HEK293 (cell line): ENCODE data around the gene CALR3.

Experiments used
- BCL11B ChIP-seq: fragments of 450-650 bp; formaldehyde crosslinking; IDR thresholded peaks from 2 replicates; pipeline ENCODE4 v1.5.1; 2016; ENCODE audit warnings: low read depth, missing biosample characterization, missing genetic modification characterization
- ZBTB1 ChIP-seq: fragments of 450-650 bp; formaldehyde crosslinking; IDR thresholded peaks from 2 replicates; pipeline ENCODE4 v1.5.1; 2016; ENCODE audit warnings: missing biosample characterization, missing genetic modification characterization
- ZBTB21 ChIP-seq: fragments of 450-650 bp; formaldehyde crosslinking; IDR thresholded peaks from 2 replicates; pipeline ENCODE4 v1.5.1; 2017; ENCODE audit warnings: missing biosample characterization, missing genetic modification characterization
- ZNF132 ChIP-seq: fragments of 450-650 bp; formaldehyde crosslinking; IDR thresholded peaks from 2 replicates; pipeline ENCODE4 v1.5.1; 2017; ENCODE audit warnings: missing biosample characterization, missing genetic modification characterization, borderline replicate concordance
- ZNF23 ChIP-seq: fragments of 450-650 bp; formaldehyde crosslinking; IDR thresholded peaks from 2 replicates; pipeline ENCODE4 v1.5.1; 2016; ENCODE audit warnings: missing biosample characterization, missing genetic modification characterization, borderline replicate concordance
- ZNF239 ChIP-seq: fragments of 450-650 bp; formaldehyde crosslinking; IDR thresholded peaks from 2 replicates; pipeline ENCODE4 v1.5.1; 2016; ENCODE audit warnings: missing biosample characterization, missing genetic modification characterization
- ZNF24 ChIP-seq: fragments of 450-650 bp; formaldehyde crosslinking; IDR thresholded peaks from 2 replicates; pipeline ENCODE4 v1.5.1; 2016; ENCODE audit warnings: missing biosample characterization, missing genetic modification characterization
- ZNF274 ChIP-seq, 2 experiments: fragments of 200-500 bp in 1 of 2; fragments of 450-650 bp in 1 of 2; sonication (Bioruptor generic) in 1 of 2; formaldehyde crosslinking in 1 of 2; IDR thresholded peaks; 2 replicates each; pipeline versions ENCODE4 v1.5.1 to v1.6.1; 2014 to 2016; ENCODE audit warnings: borderline replicate concordance in 1 of 2, inconsistent platforms in 1 of 2, low read length in 1 of 2, missing biosample characterization in 1 of 2, missing genetic modification characterization in 1 of 2
- ZNF501 ChIP-seq: fragments of 450-650 bp; formaldehyde crosslinking; IDR thresholded peaks from 2 replicates; pipeline ENCODE4 v1.5.1; 2016; ENCODE audit warnings: missing biosample characterization, missing genetic modification characterization
- TF ChIP-seq, protein P1 (sequence below): fragments of 450-650 bp; formaldehyde crosslinking; IDR thresholded peaks from 2 replicates; pipeline ENCODE4 v1.5.1; 2016; ENCODE audit warnings: missing biosample characterization, missing genetic modification characterization
- TF ChIP-seq, protein P2 (sequence below): fragments of 450-650 bp; formaldehyde crosslinking; IDR thresholded peaks from 2 replicates; pipeline ENCODE4 v1.5.1; 2016; ENCODE audit warnings: missing biosample characterization, missing genetic modification characterization
- TF ChIP-seq, protein P3 (sequence below): fragments of 450-650 bp; formaldehyde crosslinking; IDR thresholded peaks from 2 replicates; pipeline ENCODE4 v1.5.1; 2016; ENCODE audit warnings: missing biosample characterization, missing genetic modification characterization, low read depth

DNA sequence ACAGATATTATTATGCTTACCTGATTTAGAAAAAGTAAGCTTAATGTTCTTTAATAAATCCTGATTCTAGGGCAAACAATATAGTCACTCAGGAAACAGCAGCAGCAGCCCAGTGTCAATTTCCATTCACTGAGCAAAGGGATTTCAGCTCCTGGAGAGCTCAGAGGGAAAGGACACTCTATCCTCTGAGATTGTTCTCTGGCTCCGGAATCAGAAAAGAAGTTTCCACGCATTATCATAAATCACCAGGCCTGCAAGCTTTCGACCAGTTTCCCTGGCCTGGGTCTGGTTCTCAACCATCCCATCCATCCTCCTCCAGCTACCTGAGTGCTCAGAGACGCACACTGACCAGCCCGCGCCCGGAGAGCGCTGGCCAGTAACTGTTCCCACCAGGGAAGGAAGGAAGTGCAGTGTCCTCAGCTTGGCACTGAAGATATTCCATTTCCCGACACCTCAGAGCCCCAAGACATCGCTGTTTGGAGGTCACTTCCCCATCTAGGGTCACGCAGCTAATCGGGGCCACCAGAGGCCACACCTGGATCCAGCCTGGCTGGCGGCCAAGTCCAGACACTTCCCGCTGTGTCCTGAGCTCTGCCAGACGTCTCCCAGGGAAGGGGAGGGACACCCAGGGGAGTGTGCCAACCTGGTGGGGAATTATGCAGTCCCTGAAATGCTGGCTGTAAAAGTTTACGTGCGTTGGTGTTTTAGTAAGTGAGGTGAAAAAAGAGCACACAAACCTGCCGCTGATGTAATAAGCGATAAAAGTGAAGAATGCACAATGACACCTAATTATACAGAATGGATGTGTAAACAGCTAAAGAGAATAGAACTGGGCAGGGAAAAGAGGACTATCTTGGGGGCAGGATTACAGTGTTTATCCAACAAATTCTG is 53.3 kb downstream of the CALR3 start:
- TF ChIP-seq ZNF501: no peak; the same call in 1 of the 2 replicates
- TF ChIP-seq, protein P1, sequence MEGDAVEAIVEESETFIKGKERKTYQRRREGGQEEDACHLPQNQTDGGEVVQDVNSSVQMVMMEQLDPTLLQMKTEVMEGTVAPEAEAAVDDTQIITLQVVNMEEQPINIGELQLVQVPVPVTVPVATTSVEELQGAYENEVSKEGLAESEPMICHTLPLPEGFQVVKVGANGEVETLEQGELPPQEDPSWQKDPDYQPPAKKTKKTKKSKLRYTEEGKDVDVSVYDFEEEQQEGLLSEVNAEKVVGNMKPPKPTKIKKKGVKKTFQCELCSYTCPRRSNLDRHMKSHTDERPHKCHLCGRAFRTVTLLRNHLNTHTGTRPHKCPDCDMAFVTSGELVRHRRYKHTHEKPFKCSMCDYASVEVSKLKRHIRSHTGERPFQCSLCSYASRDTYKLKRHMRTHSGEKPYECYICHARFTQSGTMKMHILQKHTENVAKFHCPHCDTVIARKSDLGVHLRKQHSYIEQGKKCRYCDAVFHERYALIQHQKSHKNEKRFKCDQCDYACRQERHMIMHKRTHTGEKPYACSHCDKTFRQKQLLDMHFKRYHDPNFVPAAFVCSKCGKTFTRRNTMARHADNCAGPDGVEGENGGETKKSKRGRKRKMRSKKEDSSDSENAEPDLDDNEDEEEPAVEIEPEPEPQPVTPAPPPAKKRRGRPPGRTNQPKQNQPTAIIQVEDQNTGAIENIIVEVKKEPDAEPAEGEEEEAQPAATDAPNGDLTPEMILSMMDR (tag by site-specific recombination): no peak
- TF ChIP-seq, protein P2, sequence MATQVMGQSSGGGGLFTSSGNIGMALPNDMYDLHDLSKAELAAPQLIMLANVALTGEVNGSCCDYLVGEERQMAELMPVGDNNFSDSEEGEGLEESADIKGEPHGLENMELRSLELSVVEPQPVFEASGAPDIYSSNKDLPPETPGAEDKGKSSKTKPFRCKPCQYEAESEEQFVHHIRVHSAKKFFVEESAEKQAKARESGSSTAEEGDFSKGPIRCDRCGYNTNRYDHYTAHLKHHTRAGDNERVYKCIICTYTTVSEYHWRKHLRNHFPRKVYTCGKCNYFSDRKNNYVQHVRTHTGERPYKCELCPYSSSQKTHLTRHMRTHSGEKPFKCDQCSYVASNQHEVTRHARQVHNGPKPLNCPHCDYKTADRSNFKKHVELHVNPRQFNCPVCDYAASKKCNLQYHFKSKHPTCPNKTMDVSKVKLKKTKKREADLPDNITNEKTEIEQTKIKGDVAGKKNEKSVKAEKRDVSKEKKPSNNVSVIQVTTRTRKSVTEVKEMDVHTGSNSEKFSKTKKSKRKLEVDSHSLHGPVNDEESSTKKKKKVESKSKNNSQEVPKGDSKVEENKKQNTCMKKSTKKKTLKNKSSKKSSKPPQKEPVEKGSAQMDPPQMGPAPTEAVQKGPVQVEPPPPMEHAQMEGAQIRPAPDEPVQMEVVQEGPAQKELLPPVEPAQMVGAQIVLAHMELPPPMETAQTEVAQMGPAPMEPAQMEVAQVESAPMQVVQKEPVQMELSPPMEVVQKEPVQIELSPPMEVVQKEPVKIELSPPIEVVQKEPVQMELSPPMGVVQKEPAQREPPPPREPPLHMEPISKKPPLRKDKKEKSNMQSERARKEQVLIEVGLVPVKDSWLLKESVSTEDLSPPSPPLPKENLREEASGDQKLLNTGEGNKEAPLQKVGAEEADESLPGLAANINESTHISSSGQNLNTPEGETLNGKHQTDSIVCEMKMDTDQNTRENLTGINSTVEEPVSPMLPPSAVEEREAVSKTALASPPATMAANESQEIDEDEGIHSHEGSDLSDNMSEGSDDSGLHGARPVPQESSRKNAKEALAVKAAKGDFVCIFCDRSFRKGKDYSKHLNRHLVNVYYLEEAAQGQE (tag by site-specific recombination): peak; percentile 67
- no peak for TF ChIP-seq ZNF274 (IDR thresholded peaks at IDR 0.05; ENCODE audit: low read length)
- no peak for TF ChIP-seq ZNF274 (tag by site-specific recombination; IDR thresholded peaks at IDR 0.05; ENCODE audit: borderline replicate concordance)
- 0 out of 2 replicates have a peak, but pooled peaks have one; percentile 16 for TF ChIP-seq BCL11B (tag by site-specific recombination)
- TF ChIP-seq ZBTB1 (tag by site-specific recombination): no peak
- no peak for TF ChIP-seq ZNF239 (tag by site-specific recombination)
- TF ChIP-seq, protein P3, sequence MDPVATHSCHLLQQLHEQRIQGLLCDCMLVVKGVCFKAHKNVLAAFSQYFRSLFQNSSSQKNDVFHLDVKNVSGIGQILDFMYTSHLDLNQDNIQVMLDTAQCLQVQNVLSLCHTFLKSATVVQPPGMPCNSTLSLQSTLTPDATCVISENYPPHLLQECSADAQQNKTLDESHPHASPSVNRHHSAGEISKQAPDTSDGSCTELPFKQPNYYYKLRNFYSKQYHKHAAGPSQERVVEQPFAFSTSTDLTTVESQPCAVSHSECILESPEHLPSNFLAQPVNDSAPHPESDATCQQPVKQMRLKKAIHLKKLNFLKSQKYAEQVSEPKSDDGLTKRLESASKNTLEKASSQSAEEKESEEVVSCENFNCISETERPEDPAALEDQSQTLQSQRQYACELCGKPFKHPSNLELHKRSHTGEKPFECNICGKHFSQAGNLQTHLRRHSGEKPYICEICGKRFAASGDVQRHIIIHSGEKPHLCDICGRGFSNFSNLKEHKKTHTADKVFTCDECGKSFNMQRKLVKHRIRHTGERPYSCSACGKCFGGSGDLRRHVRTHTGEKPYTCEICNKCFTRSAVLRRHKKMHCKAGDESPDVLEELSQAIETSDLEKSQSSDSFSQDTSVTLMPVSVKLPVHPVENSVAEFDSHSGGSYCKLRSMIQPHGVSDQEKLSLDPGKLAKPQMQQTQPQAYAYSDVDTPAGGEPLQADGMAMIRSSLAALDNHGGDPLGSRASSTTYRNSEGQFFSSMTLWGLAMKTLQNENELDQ (tag by site-specific recombination): no peak
- TF ChIP-seq ZBTB21 (tag by site-specific recombination): peak; percentile 33; the same call in 1 of the 2 replicates
- no peak for TF ChIP-seq ZNF23 (tag by site-specific recombination)
- TF ChIP-seq ZNF24 (tag by site-specific recombination): no peak
- no peak for TF ChIP-seq ZNF132 (tag by site-specific recombination)
